Measurements from ENCODE around the gene KSR2.
A peak's percentile ranks its signal among the peaks of the same experiment; 100 is the strongest.

KSR2 gene

DNA sequence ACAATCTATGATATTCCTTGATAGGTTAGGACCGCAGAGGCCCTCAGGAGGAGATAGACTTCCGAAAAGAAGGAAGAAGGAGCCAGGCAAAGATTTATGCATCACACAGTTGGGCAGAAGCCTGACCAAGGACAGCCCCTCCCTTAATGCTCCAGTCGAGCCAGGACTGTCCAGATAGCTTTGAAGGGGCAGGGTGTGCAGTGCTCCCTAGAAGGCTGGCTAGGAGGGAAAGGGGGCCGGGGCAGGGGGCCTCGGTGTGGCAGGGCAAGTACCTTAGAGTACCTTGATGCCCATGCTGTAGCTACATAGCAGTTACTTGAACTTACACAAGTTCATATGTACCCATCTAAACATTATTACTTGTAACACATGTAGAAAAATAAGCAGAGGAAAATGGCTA is 512.7 kb downstream of the KSR2 start:
- TF ChIP-seq GATA3 (IDR thresholded peaks at IDR 0.05; ENCODE audit: low read depth, low read length): no peak
- TF ChIP-seq GATA2 (IDR thresholded peaks at IDR 0.05; ENCODE audit: low read depth, low read length): no peak

DNA sequence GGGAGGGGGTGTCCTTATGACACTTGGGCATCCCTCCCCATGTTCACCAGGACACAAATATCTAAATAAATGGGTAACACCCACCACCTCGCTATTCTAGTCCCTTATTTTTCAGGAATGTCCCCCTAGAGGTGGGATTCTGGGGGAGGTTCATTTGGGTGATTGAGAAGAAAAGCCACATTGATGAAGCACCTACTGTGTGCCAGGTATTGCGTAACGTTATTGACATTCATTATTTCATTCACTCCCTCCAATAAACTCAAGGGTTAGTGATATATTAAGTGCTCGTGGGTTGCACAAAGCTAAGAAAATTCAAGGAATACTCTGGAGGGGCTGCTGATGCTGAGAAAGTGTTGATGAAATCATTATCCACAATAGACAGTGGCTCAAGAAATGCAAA is 514.8 kb downstream of the KSR2 start:
- TF ChIP-seq GATA2 (IDR thresholded peaks at IDR 0.05; ENCODE audit: low read depth, low read length): no peak
- TF ChIP-seq GATA3 (IDR thresholded peaks at IDR 0.05; ENCODE audit: low read depth, low read length): no peak

DNA sequence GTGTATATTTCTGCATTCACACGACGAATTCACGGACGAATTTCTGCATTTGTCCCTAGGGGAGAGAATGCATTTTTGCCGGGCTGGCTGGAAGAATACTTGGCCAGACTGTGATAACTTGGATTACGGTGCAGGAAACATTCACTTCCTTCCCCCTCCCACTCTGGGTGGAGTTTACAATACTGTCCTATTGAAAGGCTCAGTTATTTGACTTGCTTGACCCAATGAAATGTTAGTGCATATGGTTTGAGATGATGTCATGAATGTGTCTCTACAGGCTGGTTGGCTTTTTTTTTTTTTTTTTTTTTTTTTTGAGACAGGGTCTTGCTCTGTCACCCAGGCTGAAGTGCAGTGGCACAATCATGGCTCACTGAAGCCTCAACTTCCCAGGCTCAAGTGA is 516.7 kb downstream of the KSR2 start:
- no peak for TF ChIP-seq GATA2 (IDR thresholded peaks at IDR 0.05; ENCODE audit: low read depth, low read length)
- TF ChIP-seq GATA3 (IDR thresholded peaks at IDR 0.05; ENCODE audit: low read depth, low read length): no peak

DNA sequence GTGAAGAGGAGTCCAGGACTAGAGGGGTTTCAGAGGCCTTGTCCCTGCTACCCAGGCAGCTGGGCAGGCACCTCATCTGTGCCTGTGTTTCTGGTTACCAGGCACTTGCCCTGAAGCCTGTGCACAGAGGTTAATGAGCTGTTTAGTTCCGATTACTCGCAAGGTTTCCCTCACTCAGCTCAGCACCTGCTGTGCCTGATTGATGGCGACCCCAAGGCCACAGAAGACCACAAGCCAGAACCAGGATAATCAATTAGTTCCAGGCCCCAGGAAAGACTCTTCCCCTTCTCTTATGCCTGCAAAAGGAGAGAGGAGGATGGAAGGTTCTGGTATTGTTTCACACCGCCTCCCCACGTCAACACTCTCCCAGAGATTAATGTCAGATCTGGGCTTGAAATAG is 518.6 kb downstream of the KSR2 start:
- TF ChIP-seq GATA2 (IDR thresholded peaks at IDR 0.05; ENCODE audit: low read depth, low read length) (no peak), GATA3 (IDR thresholded peaks at IDR 0.05; ENCODE audit: low read depth, low read length) (no peak)

DNA sequence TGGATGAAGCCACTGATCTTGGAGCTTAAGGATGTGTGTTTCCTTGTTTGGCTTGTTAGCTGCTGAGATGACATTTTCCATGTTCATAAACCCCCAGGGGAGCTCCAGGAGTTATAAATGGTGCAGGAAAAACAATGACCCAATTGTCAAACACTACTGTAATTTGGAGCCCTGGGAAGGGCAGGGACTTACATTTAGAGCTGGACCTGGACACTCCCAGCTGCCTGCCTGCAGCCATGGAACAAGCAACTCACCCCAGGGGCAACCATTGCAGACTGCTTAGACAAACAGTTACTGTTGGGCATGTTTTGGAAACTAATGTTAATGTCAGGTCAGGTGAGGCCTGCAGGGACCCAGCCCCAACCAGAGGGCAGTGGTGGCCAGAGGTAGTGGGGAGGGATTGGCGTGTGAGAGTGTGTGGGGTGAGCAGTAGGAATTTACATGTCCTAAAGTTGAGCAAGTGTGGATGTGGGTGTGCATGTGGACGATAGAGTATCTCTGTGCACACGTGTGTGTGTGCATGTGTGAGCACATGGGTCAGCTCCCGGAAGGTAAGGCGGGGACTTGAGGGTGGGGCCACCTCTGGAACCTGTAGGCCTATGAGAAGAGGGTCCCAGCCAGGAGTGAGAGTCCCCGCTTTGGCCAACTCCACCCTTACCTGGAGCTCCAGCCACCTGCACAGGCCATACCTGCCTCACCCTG is 521.0 kb downstream of the KSR2 start:
- no peak for TF ChIP-seq GATA2 (IDR thresholded peaks at IDR 0.05; ENCODE audit: low read depth, low read length)
- no peak for TF ChIP-seq GATA3 (IDR thresholded peaks at IDR 0.05; ENCODE audit: low read depth, low read length)

DNA sequence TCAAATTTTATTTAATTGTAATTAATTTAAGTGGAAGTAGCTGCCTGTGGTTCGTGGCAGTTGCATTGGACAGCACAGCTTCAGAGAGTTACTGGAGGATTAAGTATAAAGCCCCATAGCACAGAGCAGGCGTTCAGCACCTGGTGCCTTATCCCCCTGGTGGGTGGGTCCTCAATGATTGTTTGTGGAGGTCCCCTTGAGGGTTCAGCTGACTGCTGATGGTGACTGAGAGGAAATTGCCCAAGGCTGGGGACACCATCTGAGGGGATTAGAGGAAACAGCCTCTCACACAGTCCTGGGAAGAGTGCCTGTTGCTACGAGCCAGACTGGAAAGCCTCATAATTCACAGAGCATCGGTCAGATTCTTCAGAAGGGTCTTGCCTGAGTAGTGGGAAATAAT is 524.0 kb downstream of the KSR2 start:
- TF ChIP-seq GATA3 (IDR thresholded peaks at IDR 0.05; ENCODE audit: low read depth, low read length): no peak
- no peak for TF ChIP-seq GATA2 (IDR thresholded peaks at IDR 0.05; ENCODE audit: low read depth, low read length)

DNA sequence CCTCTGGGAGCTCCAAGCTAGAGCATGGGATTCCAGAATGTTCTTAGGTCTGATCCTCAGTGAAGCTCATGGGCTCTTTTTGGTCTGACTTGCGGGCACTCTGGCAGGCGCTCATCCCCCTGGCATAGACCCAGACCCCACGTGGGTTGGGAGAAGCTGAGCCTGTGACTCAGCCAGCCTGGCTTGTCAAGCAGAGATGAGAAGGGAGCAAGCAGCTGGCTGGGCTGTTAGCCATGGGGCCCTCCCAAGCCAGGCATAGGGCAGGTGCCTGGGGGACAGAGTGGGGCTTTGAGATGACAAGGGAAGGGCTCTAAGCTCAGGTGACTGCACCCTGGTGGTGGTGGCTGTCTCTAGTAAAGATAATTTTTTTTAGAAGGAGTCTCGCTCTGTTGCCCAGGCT is 527.0 kb downstream of the KSR2 start:
- TF ChIP-seq GATA2 (IDR thresholded peaks at IDR 0.05; ENCODE audit: low read depth, low read length): no peak
- TF ChIP-seq GATA3 (IDR thresholded peaks at IDR 0.05; ENCODE audit: low read depth, low read length): no peak

DNA sequence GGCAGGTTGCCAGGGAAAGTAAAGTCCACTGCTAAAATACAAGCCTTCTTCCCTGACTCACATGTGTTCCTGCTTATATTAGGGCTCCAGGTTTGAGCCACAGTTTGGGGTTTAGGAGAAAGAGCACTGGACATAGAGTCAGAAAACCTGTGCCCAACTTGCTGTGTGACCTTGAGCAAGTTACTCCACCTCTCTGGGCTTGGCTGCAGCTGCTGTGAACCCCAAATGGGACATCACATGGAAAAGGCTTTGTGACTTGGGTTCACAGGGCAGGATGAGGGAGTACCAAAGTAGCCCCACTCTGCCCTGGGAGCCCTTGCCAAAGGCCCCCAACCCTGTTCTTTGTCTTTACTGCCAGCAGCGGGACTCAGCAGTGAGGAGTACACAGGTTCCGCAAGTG is 528.4 kb downstream of the KSR2 start:
- TF ChIP-seq GATA3 (IDR thresholded peaks at IDR 0.05; ENCODE audit: low read depth, low read length) (no peak), GATA2 (IDR thresholded peaks at IDR 0.05; ENCODE audit: low read depth, low read length) (no peak)

DNA sequence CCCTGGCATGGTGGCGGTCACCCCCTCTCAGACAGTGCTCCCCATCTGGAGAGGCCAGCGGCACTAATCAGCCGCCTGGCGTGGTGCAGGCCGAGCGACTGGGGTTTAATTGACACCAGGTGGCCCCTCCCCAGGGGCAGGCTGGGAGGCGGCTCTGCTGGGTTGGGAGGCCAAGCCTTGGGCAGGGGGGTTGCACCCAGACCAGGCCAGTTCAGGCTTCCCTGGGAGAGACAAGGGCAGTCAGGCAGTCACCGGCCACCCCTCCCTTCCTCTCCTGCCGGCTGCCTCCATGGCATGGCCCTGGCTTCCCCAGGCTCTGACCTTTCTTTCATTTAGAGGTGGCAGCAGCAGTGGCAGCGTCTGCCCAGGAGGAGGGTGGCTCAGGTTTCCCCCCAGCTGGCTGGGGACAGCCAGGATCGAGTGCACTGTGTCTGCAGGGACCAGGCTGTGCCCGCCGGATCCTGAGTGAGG is 529.2 kb downstream of the KSR2 start:
- TF ChIP-seq GATA2 (IDR thresholded peaks at IDR 0.05; ENCODE audit: low read depth, low read length) (no peak; the same call in 1 of the 2 replicates), GATA3 (IDR thresholded peaks at IDR 0.05; ENCODE audit: low read depth, low read length) (no peak)

DNA sequence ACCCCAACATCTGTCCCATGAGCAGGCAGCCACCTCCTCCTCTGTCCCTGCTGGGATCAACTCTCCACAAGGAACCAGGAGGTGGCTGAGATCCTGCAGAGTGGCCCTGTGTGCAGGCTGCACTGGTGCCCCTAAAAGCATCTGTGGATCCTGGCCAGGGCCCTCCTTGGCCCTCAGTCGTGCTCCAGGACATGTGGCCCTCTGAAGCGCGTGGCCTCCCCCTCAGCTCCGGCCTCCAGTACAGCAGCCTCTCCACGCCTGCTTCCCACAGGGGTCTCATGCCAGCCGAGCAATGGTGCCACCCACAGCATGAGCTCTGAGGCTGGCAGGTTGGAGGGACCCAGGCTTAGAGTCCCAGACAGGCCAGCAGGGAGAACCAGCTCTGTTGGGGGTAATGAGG is 530.0 kb downstream of the KSR2 start:
- TF ChIP-seq GATA2 (IDR thresholded peaks at IDR 0.05; ENCODE audit: low read depth, low read length): no peak
- no peak for TF ChIP-seq GATA3 (IDR thresholded peaks at IDR 0.05; ENCODE audit: low read depth, low read length)

DNA sequence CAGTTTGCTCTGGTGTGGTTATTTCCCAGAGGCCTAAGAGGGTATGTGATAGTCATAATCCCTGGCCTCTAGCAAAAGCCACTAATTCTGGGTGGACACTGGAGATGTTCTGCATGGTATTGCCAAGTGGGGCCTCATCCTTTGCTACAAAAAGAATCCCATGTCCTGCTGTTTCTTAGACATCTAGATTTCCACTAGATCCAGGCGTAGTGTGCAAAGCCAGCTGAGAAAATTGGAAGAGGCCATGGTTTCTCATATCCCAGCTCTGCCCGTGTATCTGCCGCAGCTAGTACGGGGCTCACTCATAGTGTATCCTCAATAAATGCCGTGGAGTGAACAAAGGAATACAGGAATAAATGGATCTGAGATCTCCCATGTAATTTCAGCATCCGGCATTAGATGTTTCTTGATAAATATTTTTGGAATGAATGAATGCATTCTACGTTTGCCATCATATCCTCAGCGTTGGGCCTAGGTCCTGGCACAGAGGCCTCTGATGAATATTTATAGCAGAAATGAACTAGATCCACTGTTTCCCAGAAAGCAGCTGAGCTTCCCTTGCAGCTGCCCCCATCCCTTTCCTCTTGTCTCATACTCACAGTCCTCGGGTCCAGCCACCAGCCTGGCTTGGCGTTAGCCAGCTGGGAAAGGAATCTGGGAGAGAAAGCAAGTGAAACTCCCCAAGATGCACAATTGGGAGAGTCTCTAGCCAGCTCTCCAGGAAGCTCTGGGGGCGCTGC is 531.1 kb downstream of the KSR2 start:
- TF ChIP-seq GATA2 (IDR thresholded peaks at IDR 0.05; ENCODE audit: low read depth, low read length) (no peak), GATA3 (IDR thresholded peaks at IDR 0.05; ENCODE audit: low read depth, low read length) (no peak)

DNA sequence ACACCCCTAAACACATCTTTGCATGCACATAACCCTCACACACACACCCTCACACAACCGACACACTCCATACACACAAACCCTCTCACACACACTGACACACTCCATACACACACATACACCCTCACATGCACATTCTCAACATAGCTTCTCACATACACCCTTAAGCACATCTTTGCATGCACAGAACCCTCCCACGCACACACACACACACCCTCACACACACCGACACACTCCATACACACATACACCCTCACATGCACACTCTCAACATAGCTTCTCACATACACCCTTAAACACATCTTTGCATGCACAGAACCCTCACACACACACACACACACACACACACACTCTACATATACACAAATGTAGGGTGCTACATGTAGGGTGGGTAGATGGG is 534.9 kb downstream of the KSR2 start:
- TF ChIP-seq GATA3 (IDR thresholded peaks at IDR 0.05; ENCODE audit: low read depth, low read length): no peak

DNA sequence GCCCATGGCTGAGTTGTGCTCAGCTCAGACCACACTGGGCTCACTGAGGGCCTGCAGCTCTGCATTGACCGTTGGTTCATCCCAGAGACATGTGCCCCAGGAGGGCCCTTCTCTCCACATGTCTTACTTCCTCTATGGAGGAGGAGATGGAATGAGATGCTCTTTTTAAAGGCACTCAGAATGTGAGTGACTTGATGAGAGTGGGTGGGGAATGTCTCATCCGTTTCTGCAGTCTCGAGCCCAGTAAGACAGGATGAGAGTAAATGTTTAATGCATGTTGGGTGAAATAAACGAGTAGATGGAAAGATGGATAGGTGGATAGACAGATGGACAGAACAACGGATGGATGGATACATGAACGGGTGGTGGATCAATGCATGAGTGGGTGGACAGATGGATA is 538.5 kb downstream of the KSR2 start:
- TF ChIP-seq GATA3 (IDR thresholded peaks at IDR 0.05; ENCODE audit: low read depth, low read length): no peak
- no peak for TF ChIP-seq GATA2 (IDR thresholded peaks at IDR 0.05; ENCODE audit: low read depth, low read length)

DNA sequence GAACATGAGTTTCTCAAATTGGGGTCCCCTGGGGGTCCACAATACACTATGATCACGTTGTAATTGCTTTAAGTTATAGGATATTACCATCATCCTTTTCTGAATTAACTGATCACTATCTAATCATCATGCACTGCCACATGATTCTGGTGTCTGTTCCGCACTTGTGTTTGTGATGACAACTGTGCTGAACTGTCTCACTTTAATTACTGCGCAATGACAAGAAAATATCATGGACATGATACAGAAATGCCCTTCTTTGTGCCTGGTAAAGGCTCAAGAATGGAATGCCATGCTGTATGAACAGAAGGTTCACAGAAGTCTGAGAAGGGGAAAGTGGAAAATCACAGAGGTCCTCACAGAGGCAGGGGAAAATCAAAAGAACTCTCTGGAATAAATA is 541.6 kb downstream of the KSR2 start:
- peak; percentile 33; the same call in 1 of the 2 replicates for TF ChIP-seq GATA3 (IDR thresholded peaks at IDR 0.05; ENCODE audit: low read depth, low read length)
- peak; percentile 26; the same call in 1 of the 2 replicates for TF ChIP-seq GATA2 (IDR thresholded peaks at IDR 0.05; ENCODE audit: low read depth, low read length)

DNA sequence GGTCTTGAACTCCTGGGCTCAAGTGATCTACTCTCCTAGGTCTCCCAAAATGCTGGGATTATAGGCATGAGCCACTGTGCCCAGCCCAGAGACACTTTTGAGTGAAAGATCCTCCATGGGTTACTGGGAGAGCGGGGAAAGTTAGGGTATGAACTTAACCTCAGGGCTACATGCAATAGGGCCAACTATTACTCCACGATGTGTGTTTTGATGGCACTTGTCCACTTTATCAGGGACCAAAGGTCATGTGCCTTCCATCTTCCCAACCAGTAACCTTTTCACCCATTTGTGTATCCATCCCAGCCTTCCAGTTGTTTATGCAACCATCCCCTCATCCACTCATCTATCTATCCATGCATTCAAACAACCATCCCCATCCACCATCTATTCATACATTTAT is 546.8 kb downstream of the KSR2 start:
- TF ChIP-seq GATA3 (IDR thresholded peaks at IDR 0.05; ENCODE audit: low read depth, low read length): no peak
- no peak for TF ChIP-seq GATA2 (IDR thresholded peaks at IDR 0.05; ENCODE audit: low read depth, low read length)
